HFFc6 (cell line): ENCODE measurements around the gene SETD1A. TPM values are rescaled to one million over a fixed set of nuclear protein-coding genes. Genes with fewer than 3 reads are reported as not detected.

Source experiments
- DNase-seq: peaks from one replicate; pipeline ENCODE4 v3.0.0-alpha.2; 2018
- H3K27ac Mint-ChIP-seq: 2 replicates; pipeline ENCODE4 v1.8.0; 2020; ENCODE audit warnings: mild to moderate bottlenecking, mixed read lengths
- H3K27me3 Mint-ChIP-seq: 2 replicates; pipeline ENCODE4 v1.8.0; 2021; ENCODE audit warnings: mild to moderate bottlenecking, moderate library complexity, mixed read lengths; ENCODE audit not compliant: insufficient read depth
- H3K36me3 Mint-ChIP-seq: 2 replicates; pipeline ENCODE4 v1.8.0; 2021; ENCODE audit warnings: low read depth, mixed read lengths
- H3K4me1 Mint-ChIP-seq: 2 replicates; pipeline ENCODE4 v1.8.0; 2020; ENCODE audit warnings: low read depth, mixed read lengths
- H3K4me3 Mint-ChIP-seq: 2 replicates; pipeline ENCODE4 v1.8.0; 2020; ENCODE audit warnings: mild to moderate bottlenecking, moderate library complexity, mixed read lengths
- H3K9me3 Mint-ChIP-seq: 2 replicates; pipeline ENCODE4 v1.8.0; 2020; ENCODE audit warnings: mild to moderate bottlenecking, mixed read lengths
- CTCF ChIP-seq: fragments of 200-600 bp; sonication (generic); IDR thresholded peaks from 2 replicates; pipeline ENCODE4 v1.5.0; 2021; ENCODE audit warnings: antibody characterized with exemption, mild to moderate bottlenecking
- long read RNA-seq: library from polyadenylated mRNA; unstranded; transcript quantifications from one replicate; pipeline ENCODE4 v2.0.0, GENCODE V29; 2019
- total RNA-seq, 6 experiments: library from RNA; stranded (reverse); fragmentation: NEBNext Ultra II Directional; extraction: Animal tissue kit (Norgen Biotek cat#: 25700); gene quantifications; 2 replicates in 1 of 6; 3 replicates in 5 of 6; pipeline ENCODE4 v1.2.3, GENCODE V29; 2021

The SETD1A gene
- 10 to 100 TPM; 13.4 to 15.8 (median 14.4) TPM for total RNA-seq
- long read RNA-seq, partial matches to known transcripts: 2 of 2 reads
- long read RNA-seq, other reads (novel, unspliced or antisense): 0 of 2 reads

- no peaks in the 10 kb centered on the region for H3K9me3 Mint-ChIP-seq
- H3K36me3 Mint-ChIP-seq: peaks cover 23% of the 10 kb centered on the region; the same call in 1 of the 2 replicates
- TF ChIP-seq CTCF: no peak
- peak within 1 kb of the TSS; percentile 99 for H3K27ac Mint-ChIP-seq
- H3K4me3 Mint-ChIP-seq: peak within 1 kb of the TSS; percentile 97
- H3K27me3 Mint-ChIP-seq: peaks cover 9% of the 10 kb centered on the region; the same call in 1 of the 2 replicates
- peak; percentile 96 for DNase-seq
- H3K4me1 Mint-ChIP-seq: peaks cover 22% of the 10 kb centered on the region
Measured at GRCh38 chr16:30957456-30958174, at the start of gene SETD1A. TSS of gene SETD1A (plus strand) at chr16:30957754. CDS start at chr16:30958732, 978 bp downstream.

GRCh38 chr16:30910427-30911029, 47.0 kb upstream of the SETD1A start:
- no peak overlapping the region for H3K27ac Mint-ChIP-seq
- no peaks in the 10 kb centered on the region; the same call in 1 of the 2 replicates for H3K27me3 Mint-ChIP-seq
- TF ChIP-seq CTCF: no peak
- H3K4me1 Mint-ChIP-seq: no peaks in the 10 kb centered on the region
- H3K36me3 Mint-ChIP-seq: no peaks in the 10 kb centered on the region
- no peak for DNase-seq
- H3K4me3 Mint-ChIP-seq: no peak overlapping the region
- H3K9me3 Mint-ChIP-seq: no peaks in the 10 kb centered on the region

GRCh38 chr16:30912794-30913412, 44.7 kb upstream of the SETD1A start:
- no peak for TF ChIP-seq CTCF
- Mint-ChIP-seq H3K4me1 (no peaks in the 10 kb centered on the region), H3K4me3 (no peak overlapping the region), H3K27ac (no peak overlapping the region), H3K36me3 (no peaks in the 10 kb centered on the region), H3K9me3 (no peaks in the 10 kb centered on the region), H3K27me3 (no peaks in the 10 kb centered on the region; the same call in 1 of the 2 replicates)
- DNase-seq: no peak

GRCh38 chr16:30914830-30915229, 42.7 kb upstream of the SETD1A start:
- DNase-seq: no peak
- Mint-ChIP-seq H3K4me3 (no peak overlapping the region), H3K27me3 (no peaks in the 10 kb centered on the region; the same call in 1 of the 2 replicates), H3K36me3 (no peaks in the 10 kb centered on the region), H3K4me1 (no peaks in the 10 kb centered on the region), H3K27ac (no peak overlapping the region), H3K9me3 (no peaks in the 10 kb centered on the region)
- TF ChIP-seq CTCF: no peak

- Mint-ChIP-seq H3K9me3 (no peaks in the 10 kb centered on the region), H3K27me3 (peaks cover 2% of the 10 kb centered on the region; the same call in 1 of the 2 replicates), H3K36me3 (no peaks in the 10 kb centered on the region), H3K4me3 (no peak overlapping the region), H3K4me1 (peaks cover 13% of the 10 kb centered on the region), H3K27ac (no peak overlapping the region)
- DNase-seq: no peak
- no peak for TF ChIP-seq CTCF
Measured at GRCh38 chr16:30918614-30919013, 38.9 kb upstream of the SETD1A start.
